ENCODE data around the gene RHOF.

The RHOF gene

GRCh38 chr12:121804417-121805111, 11.1 kb upstream of the RHOF start:
- peak; percentile 49 for DNase-seq

GRCh38 chr12:121803861-121804416, 10.5 kb upstream of the RHOF start, which contains the start of gene SETD1B:
Gene SETD1B (plus strand): TSS chr12:121804009. CDS start chr12:121804738, 729 bp downstream.
- DNase-seq: peak; percentile 75

- peak; percentile 90 for DNase-seq
These were observed 9.6 kb upstream of the RHOF start for GRCh38 chr12:121802843-121803698.

- no peak for DNase-seq
These were observed 9.0 kb upstream of the RHOF start for GRCh38 chr12:121802485-121802842.

- peak; percentile 43 for DNase-seq
These were observed 8.4 kb upstream of the RHOF start for GRCh38 chr12:121801595-121802484.

- peak; percentile 71 for DNase-seq
These were observed 7.5 kb upstream of the RHOF start for GRCh38 chr12:121800694-121801594.

- DNase-seq: peak; percentile 87
These were observed 6.6 kb upstream of the RHOF start for GRCh38 chr12:121799842-121800693.

GRCh38 chr12:121799156-121799841, 5.8 kb upstream of the RHOF start:
- DNase-seq: peak; percentile 86

- no peak for DNase-seq
These were observed 5.3 kb upstream of the RHOF start for GRCh38 chr12:121798787-121799155.

- DNase-seq: peak; percentile 55
These were observed 4.7 kb upstream of the RHOF start for GRCh38 chr12:121797937-121798786.

- no peak for DNase-seq
These were observed 3.6 kb upstream of the RHOF start for GRCh38 chr12:121796855-121797751.

- DNase-seq: peak; percentile 86
These were observed 1.8 kb upstream of the RHOF start for GRCh38 chr12:121795034-121795968.

- no peak for DNase-seq
These were observed 1.1 kb upstream of the RHOF start for GRCh38 chr12:121794534-121795033.

- DNase-seq: peak; percentile 96
These were observed 498 bp upstream of the RHOF start for GRCh38 chr12:121793838-121794533.

GRCh38 chr12:121792607-121793439, 665 bp downstream of the RHOF start:
- DNase-seq: peak; percentile 15
